GM19099 (cell line): ENCODE results near the gene CERS5.

Experiments used
- POLR2A ChIP-seq: IDR thresholded peaks from 3 replicates; pipeline ENCODE4 v1.6.1; 2011; ENCODE audit warnings: low read depth; ENCODE audit not compliant: insufficient read length; ENCODE audit errors: extremely low read depth

Gene CERS5

DNA sequence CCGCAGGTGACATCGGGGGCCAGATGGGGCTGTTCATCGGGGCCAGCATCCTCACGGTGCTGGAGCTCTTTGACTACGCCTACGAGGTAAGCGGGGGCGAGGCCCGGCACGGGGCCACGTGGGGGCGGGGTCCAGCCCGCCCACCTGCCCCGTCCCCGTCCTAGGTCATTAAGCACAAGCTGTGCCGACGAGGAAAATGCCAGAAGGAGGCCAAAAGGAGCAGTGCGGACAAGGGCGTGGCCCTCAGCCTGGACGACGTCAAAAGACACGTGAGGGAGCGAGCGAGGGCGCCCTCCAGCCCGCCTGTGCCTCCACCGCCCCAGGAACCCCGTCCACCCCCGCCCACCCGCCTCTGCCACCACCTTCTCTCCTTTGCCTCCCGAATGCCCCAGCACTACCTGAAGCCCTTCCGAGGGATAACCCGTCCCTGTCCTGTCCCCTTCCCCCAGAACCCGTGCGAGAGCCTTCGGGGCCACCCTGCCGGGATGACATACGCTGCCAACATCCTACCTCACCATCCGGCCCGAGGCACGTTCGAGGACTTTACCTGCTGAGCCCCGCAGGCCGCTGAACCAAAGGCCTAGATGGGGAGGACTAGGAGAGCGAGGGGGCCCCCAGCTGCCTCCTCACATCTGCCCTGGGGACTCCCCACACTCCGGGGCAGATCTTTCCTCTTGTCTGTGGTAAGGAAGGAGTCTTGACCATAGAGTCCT is 85.9 kb downstream of the CERS5 start:
- no peak for TF ChIP-seq POLR2A

DNA sequence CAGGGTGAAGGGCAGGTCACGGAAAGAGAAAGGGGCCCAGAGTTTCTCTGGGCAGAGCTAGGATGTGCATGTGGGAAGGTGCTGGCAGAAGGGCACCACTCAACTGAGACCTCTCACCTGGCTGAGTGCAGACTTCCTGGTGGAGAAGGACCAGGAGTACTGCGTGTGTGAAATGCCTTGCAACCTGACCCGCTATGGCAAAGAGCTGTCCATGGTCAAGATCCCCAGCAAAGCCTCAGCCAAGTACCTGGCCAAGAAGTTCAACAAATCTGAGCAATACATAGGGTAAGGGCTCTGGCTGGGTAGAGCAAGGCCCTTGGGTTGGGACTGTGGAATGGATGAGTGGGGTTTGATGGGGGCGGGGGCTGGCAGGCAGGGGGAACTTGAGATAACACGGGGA is 87.4 kb downstream of the CERS5 start:
- TF ChIP-seq POLR2A: no peak
